HepG2 (cell line): ENCODE data around the gene ST6GALNAC6.

ENCODE experiments used
- CAMTA2 ChIP-seq: sonication (generic); formaldehyde crosslinking; IDR thresholded peaks from 2 replicates; pipeline ENCODE4 v1.4.0; 2020; ENCODE audit warnings: mild to moderate bottlenecking, missing genetic modification reagents, borderline replicate concordance
- CEBPB ChIP-seq: IDR thresholded peaks from 2 replicates; pipeline ENCODE4 v1.6.1; 2011; ENCODE audit warnings: low read depth, low read length, improper control_type of control experiment, borderline replicate concordance
- CTCF ChIP-seq: sonication (generic); formaldehyde crosslinking; IDR thresholded peaks from 2 replicates; pipeline ENCODE4 v1.5.0; 2020; ENCODE audit warnings: mild to moderate bottlenecking, missing genetic modification reagents, moderate library complexity
- FOXA1 ChIP-seq, 2 experiments: fragments of 450-650 bp in 1 of 2; sonication (generic) in 1 of 2; formaldehyde crosslinking in 1 of 2; IDR thresholded peaks; 2 replicates each; pipeline versions ENCODE4 v1.4.0 to v1.6.1; 2016 to 2020; ENCODE audit warnings: missing genetic modification reagents in 1 of 2
- GABPB1 ChIP-seq: IDR thresholded peaks from 2 replicates; pipeline ENCODE4 v1.6.1; 2016; ENCODE audit warnings: mild to moderate bottlenecking, missing genetic modification reagents, moderate library complexity, missing compliant biosample characterization
- LRRFIP1 ChIP-seq: sonication (generic); formaldehyde crosslinking; conservative IDR thresholded peaks from 2 replicates; pipeline ENCODE4 v1.4.0; 2020; ENCODE audit warnings: missing genetic modification reagents
- SKIL ChIP-seq: sonication (generic); formaldehyde crosslinking; IDR thresholded peaks from 2 replicates; pipeline ENCODE4 v1.8.0; 2022; ENCODE audit warnings: missing genetic modification reagents, mild to moderate bottlenecking, moderate library complexity, borderline replicate concordance
- USF2 ChIP-seq, 2 experiments: sonication (generic) in 1 of 2; formaldehyde crosslinking in 1 of 2; IDR thresholded peaks; 2 replicates each; pipeline versions ENCODE4 v1.5.1 to v1.6.1; 2011 to 2020; ENCODE audit warnings: borderline replicate concordance in 1 of 2, low read depth in 1 of 2, low read length in 1 of 2, mild to moderate bottlenecking in 1 of 2, missing genetic modification reagents in 1 of 2, moderate library complexity in 1 of 2
- ZNF460 ChIP-seq: sonication (generic); formaldehyde crosslinking; IDR thresholded peaks from 2 replicates; pipeline ENCODE4 v1.5.1; 2020; ENCODE audit warnings: missing genetic modification reagents, mild to moderate bottlenecking, borderline replicate concordance
- ZNF512 ChIP-seq: sonication (generic); formaldehyde crosslinking; IDR thresholded peaks from 2 replicates; pipeline ENCODE4 v1.4.0; 2020; ENCODE audit warnings: mild to moderate bottlenecking, missing genetic modification reagents
- ZSCAN9 ChIP-seq: IDR thresholded peaks from 2 replicates; pipeline ENCODE4 v1.6.1; 2016; ENCODE audit warnings: borderline replicate concordance

GRCh38 chr9:127925959-127926905 is 26.8 kb upstream of the ST6GALNAC6 start:
- TF ChIP-seq ZNF460 (CRISPR knock-in tag) (no peak), ZSCAN9 (CRISPR knock-in tag) (no peak), SKIL (CRISPR knock-in tag) (no peak), CAMTA2 (CRISPR knock-in tag) (no peak), ZNF512 (CRISPR knock-in tag) (no peak), CTCF (CRISPR knock-in tag) (no peak), LRRFIP1 (CRISPR knock-in tag) (no peak), FOXA1 (IDR thresholded peaks at IDR 0.05) (no peak), FOXA1 (CRISPR knock-in tag; IDR thresholded peaks at IDR 0.05) (no peak), USF2 (IDR thresholded peaks at IDR 0.05; ENCODE audit: low read depth, low read length) (no peak), USF2 (CRISPR knock-in tag; IDR thresholded peaks at IDR 0.05; ENCODE audit: borderline replicate concordance) (no peak), CEBPB (no peak), GABPB1 (CRISPR knock-in tag) (no peak)
